HL-60 (cell line): ENCODE measurements around the gene CPLX3.

ENCODE experiments used
- DNase-seq, 2 experiments: peaks; one replicate each; pipeline ENCODE4 v3.0.0-alpha.2; 2010 to 2020; ENCODE audit warnings: low read depth in 1 of 2, low spot score in 1 of 2
- H3K27ac ChIP-seq: fragments of 250-450 bp; sonication (Bioruptor Pico); replicated peaks from 2 replicates; pipeline ENCODE4 v1.5.1; 2020; ENCODE audit warnings: mild to moderate bottlenecking, moderate library complexity
- H3K27me3 ChIP-seq: fragments of 250-450 bp; sonication (Bioruptor Pico); 2 replicates; pipeline ENCODE4 v1.5.1; 2021; ENCODE audit warnings: mild to moderate bottlenecking, moderate library complexity; ENCODE audit not compliant: insufficient read depth, poor library complexity, severe bottlenecking
- H3K4me3 ChIP-seq: replicated peaks from 2 replicates; pipeline ENCODE4 v1.5.1; 2011; ENCODE audit warnings: mild to moderate bottlenecking, control low read depth, low read length; ENCODE audit not compliant: insufficient read depth
- GABPA ChIP-seq: IDR thresholded peaks from 2 replicates; pipeline ENCODE4 v1.6.1; 2012; ENCODE audit warnings: low read depth
- POLR2AphosphoS5 ChIP-seq: IDR thresholded peaks from 2 replicates; pipeline ENCODE4 v1.6.1; 2012; ENCODE audit warnings: low read depth
- SPI1 ChIP-seq: IDR thresholded peaks from 2 replicates; pipeline ENCODE4 v1.6.1; 2012; ENCODE audit warnings: low read depth, mild to moderate bottlenecking, borderline replicate concordance
- TF ChIP-seq, protein P1 (sequence below): IDR thresholded peaks from 2 replicates; pipeline ENCODE4 v1.6.1; 2012; ENCODE audit warnings: low read depth; ENCODE audit not compliant: insufficient replicate concordance
- TF ChIP-seq, protein P2 (sequence below): IDR thresholded peaks from one replicate; pipeline ENCODE4 v1.5.1; 2011; ENCODE audit warnings: low read length, control low read depth, inconsistent platforms; ENCODE audit not compliant: insufficient read depth

CPLX3 gene

DNA sequence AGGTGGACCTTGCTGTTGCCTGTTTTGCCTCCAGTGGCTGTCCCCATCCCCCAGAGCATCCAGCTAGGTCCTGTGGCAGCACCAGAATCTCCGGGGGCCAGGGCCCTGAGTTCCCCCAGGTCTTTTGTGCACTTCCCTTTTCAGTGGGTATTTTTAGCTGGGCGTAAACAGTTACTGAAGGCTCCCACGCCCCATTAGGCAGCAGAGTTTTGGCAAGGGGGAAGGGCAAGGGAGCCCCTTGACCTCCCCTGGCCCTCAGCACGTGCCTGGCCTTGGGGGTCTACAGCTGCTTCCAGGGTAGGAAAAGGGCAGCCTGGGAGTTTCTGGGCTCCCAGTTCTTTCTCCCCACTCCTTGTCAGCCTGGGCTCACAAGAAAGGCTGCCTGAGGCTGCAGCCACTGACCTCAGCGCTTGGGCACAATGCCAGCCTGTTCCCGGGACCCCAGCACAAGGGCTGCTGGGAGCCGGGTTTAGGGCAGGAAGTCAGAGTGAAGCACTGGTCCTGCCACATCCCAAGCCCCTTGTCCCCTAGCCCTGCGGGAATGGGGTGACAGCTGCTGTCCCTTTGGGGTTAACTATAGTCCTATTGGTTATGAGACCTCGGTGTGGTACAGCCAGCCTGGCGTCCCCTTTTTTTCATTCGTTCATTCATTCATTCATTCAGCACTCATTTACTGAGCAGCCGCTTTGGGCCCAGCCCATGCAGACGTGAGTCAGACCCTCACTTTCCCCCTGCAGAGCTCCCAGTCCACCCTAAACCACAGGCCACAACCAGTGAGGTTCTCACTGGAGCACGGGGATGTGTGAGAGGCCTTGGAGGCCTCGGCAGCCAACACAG is 36.1 kb upstream of the CPLX3 start:
- DNase-seq: peak; percentile 67 to 80
- H3K4me3 ChIP-seq: peak overlapping the region; percentile 43
- peak overlapping the region; percentile 91 for H3K27ac ChIP-seq
- TF ChIP-seq, protein P1, sequence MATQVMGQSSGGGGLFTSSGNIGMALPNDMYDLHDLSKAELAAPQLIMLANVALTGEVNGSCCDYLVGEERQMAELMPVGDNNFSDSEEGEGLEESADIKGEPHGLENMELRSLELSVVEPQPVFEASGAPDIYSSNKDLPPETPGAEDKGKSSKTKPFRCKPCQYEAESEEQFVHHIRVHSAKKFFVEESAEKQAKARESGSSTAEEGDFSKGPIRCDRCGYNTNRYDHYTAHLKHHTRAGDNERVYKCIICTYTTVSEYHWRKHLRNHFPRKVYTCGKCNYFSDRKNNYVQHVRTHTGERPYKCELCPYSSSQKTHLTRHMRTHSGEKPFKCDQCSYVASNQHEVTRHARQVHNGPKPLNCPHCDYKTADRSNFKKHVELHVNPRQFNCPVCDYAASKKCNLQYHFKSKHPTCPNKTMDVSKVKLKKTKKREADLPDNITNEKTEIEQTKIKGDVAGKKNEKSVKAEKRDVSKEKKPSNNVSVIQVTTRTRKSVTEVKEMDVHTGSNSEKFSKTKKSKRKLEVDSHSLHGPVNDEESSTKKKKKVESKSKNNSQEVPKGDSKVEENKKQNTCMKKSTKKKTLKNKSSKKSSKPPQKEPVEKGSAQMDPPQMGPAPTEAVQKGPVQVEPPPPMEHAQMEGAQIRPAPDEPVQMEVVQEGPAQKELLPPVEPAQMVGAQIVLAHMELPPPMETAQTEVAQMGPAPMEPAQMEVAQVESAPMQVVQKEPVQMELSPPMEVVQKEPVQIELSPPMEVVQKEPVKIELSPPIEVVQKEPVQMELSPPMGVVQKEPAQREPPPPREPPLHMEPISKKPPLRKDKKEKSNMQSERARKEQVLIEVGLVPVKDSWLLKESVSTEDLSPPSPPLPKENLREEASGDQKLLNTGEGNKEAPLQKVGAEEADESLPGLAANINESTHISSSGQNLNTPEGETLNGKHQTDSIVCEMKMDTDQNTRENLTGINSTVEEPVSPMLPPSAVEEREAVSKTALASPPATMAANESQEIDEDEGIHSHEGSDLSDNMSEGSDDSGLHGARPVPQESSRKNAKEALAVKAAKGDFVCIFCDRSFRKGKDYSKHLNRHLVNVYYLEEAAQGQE: no peak
- TF ChIP-seq POLR2AphosphoS5 (peak; percentile 31; the same call in 1 of the 2 replicates), GABPA (no peak), SPI1 (peak; percentile 94)
- TF ChIP-seq, protein P2, sequence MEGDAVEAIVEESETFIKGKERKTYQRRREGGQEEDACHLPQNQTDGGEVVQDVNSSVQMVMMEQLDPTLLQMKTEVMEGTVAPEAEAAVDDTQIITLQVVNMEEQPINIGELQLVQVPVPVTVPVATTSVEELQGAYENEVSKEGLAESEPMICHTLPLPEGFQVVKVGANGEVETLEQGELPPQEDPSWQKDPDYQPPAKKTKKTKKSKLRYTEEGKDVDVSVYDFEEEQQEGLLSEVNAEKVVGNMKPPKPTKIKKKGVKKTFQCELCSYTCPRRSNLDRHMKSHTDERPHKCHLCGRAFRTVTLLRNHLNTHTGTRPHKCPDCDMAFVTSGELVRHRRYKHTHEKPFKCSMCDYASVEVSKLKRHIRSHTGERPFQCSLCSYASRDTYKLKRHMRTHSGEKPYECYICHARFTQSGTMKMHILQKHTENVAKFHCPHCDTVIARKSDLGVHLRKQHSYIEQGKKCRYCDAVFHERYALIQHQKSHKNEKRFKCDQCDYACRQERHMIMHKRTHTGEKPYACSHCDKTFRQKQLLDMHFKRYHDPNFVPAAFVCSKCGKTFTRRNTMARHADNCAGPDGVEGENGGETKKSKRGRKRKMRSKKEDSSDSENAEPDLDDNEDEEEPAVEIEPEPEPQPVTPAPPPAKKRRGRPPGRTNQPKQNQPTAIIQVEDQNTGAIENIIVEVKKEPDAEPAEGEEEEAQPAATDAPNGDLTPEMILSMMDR: no peak
- H3K27me3 ChIP-seq: no peaks in the 10 kb centered on the region

DNA sequence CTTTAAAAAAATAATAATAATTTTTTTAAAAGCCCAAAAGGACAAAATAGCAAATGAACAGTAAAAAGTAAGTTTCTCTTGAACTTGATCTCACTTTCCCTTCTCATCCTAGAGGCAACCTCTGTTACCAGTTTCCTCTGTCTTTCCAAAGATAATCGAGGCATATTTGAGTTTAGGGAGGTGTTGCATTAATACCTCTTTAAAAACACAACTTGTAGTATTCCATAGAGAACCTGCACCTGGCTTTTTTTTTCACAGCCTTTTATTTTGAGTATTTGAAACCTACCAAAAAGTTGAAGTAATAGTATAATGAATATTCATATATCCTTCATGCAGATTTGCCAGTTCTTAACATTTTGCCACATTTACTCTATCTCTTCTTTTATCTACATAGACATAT is 35.4 kb upstream of the CPLX3 start:
- Histone ChIP-seq H3K27me3 (no peaks in the 10 kb centered on the region), H3K27ac (peak overlapping the region; percentile 91), H3K4me3 (no peak overlapping the region)

DNA sequence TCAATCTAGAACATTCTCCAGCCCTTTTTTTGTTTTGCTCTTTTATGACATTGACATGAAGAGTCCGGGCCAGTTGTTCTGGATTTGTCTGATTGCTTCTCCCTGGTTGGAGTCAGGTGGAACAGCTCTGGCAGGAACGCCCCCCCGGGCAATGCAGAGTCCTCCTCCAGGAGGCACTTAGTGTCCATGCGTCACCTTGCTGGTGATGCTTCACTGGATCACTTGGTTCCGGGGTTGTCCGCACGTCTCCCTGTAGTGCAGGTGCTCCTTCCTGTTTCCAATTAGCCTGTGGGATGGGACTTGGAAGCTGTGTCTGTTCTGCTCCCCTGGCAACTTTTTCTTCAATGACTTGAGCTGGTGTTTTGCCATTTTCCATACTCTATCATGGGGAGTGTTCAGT is 34.8 kb upstream of the CPLX3 start:
- TF ChIP-seq, protein P1: no peak
- TF ChIP-seq SPI1: no peak
- Histone ChIP-seq H3K27me3 (no peaks in the 10 kb centered on the region), H3K27ac (peak overlapping the region; percentile 91), H3K4me3 (no peak overlapping the region)
- no peak for DNase-seq

More for the DNA sequence above, 35.4 kb upstream of the CPLX3 start:
- TF ChIP-seq GABPA: no peak
- TF ChIP-seq, protein P1: no peak
- TF ChIP-seq SPI1: no peak
- TF ChIP-seq POLR2AphosphoS5: no peak
- TF ChIP-seq, protein P2: no peak
- no peak for DNase-seq
